ENCODE results near the gene MTA3.
"Not testable (repeated sequence)": the region's sequence is repeated elsewhere in the genome, so short reads cannot be mapped to it uniquely, and the experiment has no call there.

The MTA3 gene

DNA sequence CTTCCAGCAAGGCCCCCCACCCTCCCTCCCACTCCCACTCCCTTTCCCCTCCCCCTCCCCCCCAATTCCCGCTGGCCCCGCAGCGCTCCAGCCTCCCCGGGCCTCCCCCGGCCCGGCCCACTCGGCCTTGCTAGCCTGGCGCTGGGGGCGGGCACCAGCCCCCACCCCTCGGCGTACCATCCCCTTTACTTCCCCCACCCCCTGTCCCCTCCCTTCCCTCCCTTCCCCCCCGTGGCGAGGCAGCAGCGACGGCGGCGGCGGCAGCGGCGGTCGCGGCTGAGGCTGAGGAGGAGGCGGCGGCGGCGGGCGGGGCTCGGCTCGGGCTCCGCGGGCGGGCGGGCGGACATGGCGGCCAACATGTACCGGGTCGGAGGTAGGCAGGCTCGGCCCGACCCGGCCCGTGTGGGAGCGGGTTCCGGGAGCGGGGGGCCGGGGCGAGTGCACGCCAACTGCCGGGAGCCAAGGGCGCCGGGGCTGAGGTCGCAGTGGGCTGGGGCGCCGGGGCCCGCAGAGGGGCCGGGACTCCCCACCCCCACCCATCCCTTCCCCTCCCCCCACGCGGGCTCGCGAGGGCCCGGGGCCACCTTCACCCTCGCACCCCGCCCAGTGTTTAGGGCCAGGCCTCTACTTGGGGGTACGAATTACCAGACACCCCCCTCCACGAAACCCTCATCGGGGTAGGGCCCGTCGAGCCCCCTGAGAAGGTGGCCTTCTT, at the start of gene MTA3:
Gene MTA3 (plus strand): TSS at position 232 of the 715 bp plus-strand sequence. CDS start 114 bp downstream, at position 346.
- DNase-seq (ENCODE audit: low spot score), result peak; percentile 81

DNA sequence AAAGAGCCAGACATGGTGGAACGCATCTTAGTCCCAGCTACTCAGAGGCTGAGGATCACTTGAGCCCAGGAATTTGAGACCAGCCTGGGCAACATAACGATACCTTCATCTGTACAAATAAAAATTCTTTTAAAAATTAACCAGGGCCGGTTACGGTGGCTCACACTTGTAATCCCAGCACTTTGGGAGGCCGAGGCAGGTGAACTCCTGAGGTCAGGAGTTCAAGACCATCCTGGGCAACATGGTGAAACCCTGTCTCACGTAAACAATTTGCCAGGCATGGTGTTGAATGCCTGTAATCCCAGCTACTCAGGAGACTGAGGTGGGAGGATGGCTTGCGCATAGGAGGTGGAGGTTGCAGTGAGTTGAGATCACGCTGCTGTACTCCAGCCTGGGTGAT, 48.8 kb upstream of the MTA3 start:
- no peak for DNase-seq (ENCODE audit: low spot score)

GRCh38 chr2:42522035-42522434, 46.4 kb upstream of the MTA3 start:
- no peak for DNase-seq (ENCODE audit: low spot score)

GRCh38 chr2:42523341-42523740, 45.1 kb upstream of the MTA3 start:
- no peak for DNase-seq (ENCODE audit: low spot score)

DNA sequence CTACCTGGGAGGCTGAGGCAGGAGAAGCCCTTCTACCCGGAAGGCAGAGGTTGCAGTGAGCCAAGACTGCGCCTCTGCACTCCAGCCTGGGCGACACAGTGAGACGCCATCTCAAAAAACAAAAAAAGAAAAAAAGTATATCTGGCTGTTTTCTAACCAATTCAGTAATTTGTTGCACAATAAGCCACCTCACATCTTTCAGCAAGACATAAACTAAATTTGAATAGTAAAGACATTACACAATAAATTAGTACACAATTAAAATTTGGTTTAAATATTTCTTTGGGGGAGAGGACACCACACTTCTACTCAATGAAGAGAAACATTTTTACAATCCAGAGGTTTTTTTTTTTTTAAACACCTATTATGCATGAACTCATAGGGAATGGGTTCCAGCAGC, 36.0 kb upstream of the MTA3 start:
- no peak for DNase-seq (ENCODE audit: low spot score)

DNA sequence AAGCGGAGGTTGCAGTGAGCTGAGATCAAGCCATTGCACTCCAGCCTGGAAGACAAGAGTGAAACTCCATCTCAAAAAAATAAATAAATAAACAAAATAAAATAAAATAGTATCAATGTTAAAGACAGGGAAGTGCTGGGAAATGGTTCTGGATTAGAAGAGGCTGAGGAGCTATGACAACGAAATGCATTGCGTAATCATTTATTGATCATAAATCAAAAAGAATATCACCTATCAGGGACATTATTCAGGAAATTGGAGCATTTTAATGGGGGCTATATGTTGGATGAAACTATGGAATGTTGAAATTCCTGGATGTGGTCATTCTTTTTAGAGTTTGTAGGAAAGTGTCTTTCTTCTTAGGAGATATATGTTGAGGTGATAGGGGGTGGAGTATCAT, 30.9 kb upstream of the MTA3 start:
- DNase-seq (ENCODE audit: low spot score), result no peak

- no peak for DNase-seq (ENCODE audit: low spot score)
These were observed 25.6 kb upstream of the MTA3 start for GRCh38 chr2:42542871-42543270.

- DNase-seq (ENCODE audit: low spot score), result no peak
These were observed 23.3 kb upstream of the MTA3 start for GRCh38 chr2:42545023-42545721.

GRCh38 chr2:42545841-42546390, 22.5 kb upstream of the MTA3 start:
- no peak for DNase-seq (ENCODE audit: low spot score)

DNA sequence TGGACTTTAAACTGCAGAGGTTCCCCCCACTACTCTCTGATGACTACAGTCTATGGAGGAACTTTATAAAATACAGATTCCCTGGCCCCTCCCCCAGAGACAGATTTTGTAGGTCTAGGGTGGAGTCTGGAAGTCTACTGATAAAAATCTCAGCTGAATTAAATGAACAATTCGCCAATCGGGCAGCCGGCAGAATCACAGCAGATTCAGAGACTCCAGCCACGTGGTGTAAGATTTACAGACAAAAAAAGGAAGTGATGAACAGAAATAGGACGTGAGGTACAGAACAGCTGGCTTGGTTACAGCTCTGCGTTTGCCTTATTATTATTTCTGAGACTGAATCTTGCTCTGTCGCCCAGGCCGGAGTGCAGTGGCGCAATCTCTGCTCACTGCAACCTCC, 21.4 kb upstream of the MTA3 start:
- DNase-seq (ENCODE audit: low spot score), result no peak

- DNase-seq (ENCODE audit: low spot score), result no peak
These were observed 20.8 kb upstream of the MTA3 start for GRCh38 chr2:42547446-42548295.

DNA sequence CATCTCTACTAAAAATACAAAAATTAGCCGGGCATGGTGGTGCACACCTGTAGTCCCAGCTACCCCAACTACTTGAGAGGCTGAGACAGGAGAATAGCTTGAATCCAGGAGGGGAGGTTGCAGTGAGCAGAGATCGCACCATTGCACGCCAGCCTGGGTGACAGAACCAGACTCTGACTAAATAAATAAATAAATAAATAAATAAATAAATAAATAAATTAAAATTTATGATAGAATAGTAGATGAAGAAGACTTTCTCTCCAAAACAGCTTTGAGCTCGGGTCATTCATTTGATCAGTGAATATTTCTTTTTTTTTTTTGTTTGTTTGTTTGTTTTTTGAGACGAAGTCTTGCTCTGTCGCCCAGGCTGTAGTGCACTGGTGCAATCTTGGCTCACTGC, 17.6 kb upstream of the MTA3 start:
- no peak for DNase-seq (ENCODE audit: low spot score)

DNA sequence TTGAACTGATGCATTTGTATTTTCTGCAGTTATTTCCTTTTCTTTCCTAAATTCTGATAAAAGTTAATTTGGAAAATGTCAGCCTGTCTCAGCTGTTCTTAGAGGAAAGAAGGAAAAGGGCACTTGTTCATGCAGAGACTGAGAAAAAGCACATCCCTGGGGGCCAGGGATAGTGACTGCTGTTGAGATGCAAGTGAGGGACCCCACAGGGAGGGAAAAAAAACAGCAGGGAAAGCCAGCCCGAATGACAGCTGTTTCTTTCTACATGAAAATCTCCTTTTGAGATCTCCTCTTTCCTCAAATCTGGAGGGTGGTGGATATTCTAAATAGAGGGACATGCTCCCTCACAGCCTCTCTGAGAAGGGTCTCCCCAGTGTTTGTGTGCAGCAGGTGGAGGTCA, 14.0 kb upstream of the MTA3 start:
- no peak for DNase-seq (ENCODE audit: low spot score)

DNA sequence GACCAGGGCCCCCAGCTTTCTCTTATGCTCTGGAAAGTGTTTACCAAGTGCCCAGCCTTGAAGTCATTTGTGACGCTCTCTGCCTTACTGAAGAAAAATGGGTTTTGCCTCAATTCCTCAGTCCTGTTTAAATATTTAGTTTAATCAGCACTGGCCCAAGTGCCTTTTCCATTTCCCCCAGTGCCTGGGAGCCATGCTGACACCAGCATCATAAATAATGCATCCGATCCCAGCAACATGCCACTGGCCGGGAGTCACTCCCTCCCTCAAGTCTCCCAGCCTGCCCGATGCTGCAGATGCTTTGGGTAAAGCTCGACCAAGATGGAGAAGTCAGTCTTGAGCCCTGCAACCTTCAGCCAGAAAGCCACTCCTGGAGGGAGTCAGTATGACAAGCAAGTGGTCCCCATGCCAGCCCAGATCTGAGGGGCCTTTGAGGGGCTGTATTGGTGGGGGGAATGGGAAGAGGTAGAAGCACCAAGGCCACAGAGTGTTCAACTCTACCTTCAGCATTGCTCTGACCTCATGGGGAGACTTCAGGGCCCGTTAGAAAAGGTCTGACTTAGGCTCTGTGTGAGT, 12.0 kb upstream of the MTA3 start:
- DNase-seq (ENCODE audit: low spot score), result no peak

GRCh38 chr2:42557306-42557705, 11.1 kb upstream of the MTA3 start:
- DNase-seq (ENCODE audit: low spot score), result no peak

DNA sequence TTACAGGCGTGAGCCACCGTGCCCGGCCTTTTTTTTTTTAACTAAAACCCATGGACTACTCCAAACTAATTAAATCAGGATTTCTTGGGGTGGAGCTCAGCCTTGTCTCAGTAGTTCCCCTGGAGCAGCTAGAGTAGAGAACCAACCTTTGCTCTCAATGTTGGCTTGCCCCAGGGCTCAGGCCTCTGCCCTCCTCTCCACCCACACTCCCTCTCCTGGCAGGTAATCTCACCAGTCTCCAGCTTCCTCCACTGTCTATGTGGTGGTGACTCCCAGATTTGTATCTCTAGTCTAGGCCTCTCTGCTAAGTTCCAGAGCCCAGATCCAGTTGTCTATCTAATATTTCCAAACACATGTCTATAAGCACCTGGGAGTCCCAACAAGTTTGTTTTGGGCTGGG, 9.6 kb upstream of the MTA3 start:
- no peak for DNase-seq (ENCODE audit: low spot score)

GRCh38 chr2:42560133-42560532, 8.3 kb upstream of the MTA3 start:
- not testable (repeated sequence) for DNase-seq (ENCODE audit: low spot score)

DNA sequence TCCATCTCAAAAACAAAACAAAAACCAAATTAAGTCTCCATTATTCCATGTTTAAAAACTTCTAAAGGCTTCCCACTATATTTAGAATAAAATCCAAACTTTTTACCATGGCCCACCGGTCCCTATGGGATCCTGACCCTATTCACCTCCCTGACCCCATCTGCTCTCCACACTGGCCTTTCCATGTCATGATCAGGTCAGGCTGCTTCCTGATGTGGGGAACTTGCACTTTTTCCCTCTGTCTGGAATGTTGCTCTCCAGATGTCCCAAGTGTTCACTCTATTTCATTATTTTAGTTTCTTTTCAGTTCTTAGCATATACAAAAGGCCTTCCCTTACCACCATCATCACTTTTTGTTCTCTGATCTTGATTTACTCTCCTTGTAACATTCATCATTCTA, 7.5 kb upstream of the MTA3 start:
- no peak for DNase-seq (ENCODE audit: low spot score)

GRCh38 chr2:42562474-42563144, 5.8 kb upstream of the MTA3 start:
- DNase-seq (ENCODE audit: low spot score), result no peak

DNA sequence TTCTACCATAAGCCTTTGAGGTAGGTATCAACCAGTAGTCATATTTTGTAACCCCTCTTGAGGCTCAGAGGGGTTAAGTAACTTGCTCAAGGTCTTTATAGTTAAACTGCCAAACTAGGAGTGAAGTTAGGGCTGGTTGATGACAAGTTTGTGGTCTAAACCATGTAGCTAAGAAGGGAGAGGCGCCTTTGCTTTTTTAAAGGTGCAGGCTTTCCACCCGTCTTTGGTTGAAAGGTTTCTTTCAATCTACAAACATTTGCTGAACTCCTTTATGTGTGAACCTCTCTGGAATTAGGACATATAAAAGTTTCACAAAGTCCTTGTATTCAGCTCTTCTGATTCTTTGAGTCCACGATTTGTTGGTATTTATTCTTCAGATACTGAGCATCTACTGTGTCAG, 2.4 kb upstream of the MTA3 start:
- DNase-seq (ENCODE audit: low spot score), result no peak

GRCh38 chr2:42566837-42567321, 1.6 kb upstream of the MTA3 start:
- no peak for DNase-seq (ENCODE audit: low spot score)
